Activated CD4-positive, CD25-positive, alpha-beta regulatory T cell treated with anti-CD3 and anti-CD28 coated beads, Interleukin-2, amount 50 U/mL, for 72 hours (primary cell): ENCODE results near the gene VNN1.

Experiments used
- DNase-seq: peaks from one replicate; pipeline ENCODE4 v3.0.0; 2021

Gene VNN1, protein sequence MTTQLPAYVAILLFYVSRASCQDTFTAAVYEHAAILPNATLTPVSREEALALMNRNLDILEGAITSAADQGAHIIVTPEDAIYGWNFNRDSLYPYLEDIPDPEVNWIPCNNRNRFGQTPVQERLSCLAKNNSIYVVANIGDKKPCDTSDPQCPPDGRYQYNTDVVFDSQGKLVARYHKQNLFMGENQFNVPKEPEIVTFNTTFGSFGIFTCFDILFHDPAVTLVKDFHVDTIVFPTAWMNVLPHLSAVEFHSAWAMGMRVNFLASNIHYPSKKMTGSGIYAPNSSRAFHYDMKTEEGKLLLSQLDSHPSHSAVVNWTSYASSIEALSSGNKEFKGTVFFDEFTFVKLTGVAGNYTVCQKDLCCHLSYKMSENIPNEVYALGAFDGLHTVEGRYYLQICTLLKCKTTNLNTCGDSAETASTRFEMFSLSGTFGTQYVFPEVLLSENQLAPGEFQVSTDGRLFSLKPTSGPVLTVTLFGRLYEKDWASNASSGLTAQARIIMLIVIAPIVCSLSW

GRCh38 chr6:132713352-132714134 lies at the start of gene VNN1:
Gene VNN1, minus strand, starts transcription at chr6:132714055. Its CDS starts 20 bp downstream, at chr6:132714035.
- no peak for DNase-seq

- DNase-seq: peak; percentile 34
These were observed 49.4 kb upstream of the VNN1 start for GRCh38 chr6:132763269-132763668.

- no peak for DNase-seq
These were observed 46.4 kb upstream of the VNN1 start for GRCh38 chr6:132760256-132760655.

- no peak for DNase-seq
These were observed 44.8 kb upstream of the VNN1 start for GRCh38 chr6:132758689-132759088.

GRCh38 chr6:132752255-132752654 lies 38.4 kb upstream of the VNN1 start:
- DNase-seq: no peak

- no peak for DNase-seq
These were observed 38.0 kb upstream of the VNN1 start for GRCh38 chr6:132751828-132752227.

GRCh38 chr6:132751306-132751705 lies 37.5 kb upstream of the VNN1 start:
- no peak for DNase-seq

DNA sequence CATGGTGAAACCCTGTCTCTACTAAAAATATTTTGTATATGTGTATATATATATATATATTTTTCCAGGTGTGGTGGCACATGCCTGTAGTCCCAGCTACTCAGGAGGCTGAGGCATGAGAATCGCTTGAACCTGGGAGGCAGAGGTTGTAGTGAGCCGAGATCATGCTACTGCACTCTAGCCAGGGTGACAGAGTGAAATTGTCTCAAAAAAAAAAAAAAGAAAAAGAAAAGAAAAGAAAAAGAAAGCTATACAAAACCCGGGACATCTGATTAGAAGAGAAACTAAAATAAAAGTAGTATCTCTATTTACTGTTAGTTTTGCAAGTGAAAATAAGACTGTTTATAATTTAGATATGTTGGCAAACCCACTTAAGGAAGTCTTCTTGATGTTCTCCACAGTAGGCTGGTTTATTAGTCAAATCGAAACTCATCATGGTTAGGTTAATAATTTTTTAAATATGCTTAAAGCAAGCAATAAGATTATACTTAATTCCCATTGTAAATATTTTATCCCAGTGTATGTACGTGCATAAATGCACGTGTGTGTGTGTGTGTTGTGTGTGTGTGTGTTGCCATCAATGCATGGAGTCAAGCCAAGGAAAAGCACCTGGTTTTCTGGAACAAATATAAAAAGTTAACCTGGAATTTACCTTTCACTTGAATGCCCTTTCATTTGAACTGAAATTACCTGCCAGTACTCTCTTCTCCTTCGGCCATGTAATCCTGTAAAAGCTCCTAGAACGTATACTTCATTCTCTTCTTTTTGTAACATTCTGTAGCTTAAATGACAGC lies 36.8 kb upstream of the VNN1 start:
- no peak for DNase-seq

- no peak for DNase-seq
These were observed 35.3 kb upstream of the VNN1 start for GRCh38 chr6:132749111-132749510.

- no peak for DNase-seq
These were observed 34.6 kb upstream of the VNN1 start for GRCh38 chr6:132748446-132748845.

GRCh38 chr6:132746048-132746447 lies 32.2 kb upstream of the VNN1 start:
- DNase-seq: no peak

- no peak for DNase-seq
These were observed 28.6 kb upstream of the VNN1 start for GRCh38 chr6:132742495-132742894.

DNA sequence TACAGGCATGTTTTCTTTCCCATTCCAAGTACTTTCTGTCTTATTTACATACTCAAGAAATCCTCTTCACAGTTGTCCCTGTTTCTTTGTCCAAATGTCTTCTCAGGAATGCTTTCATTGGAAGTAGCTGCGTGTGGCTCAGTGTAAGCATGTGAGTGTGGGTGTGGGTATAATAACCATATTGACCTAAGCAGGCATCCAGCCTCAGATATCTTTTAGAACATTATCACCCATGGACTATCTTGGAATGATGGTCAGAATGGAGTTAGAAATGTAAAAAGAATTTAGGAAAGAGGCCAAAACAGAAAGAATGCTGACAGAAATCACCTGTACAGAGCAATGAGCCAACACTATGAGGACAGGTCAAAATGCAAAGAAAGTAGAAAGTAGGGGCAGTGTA lies 27.4 kb upstream of the VNN1 start:
- no peak for DNase-seq

DNA sequence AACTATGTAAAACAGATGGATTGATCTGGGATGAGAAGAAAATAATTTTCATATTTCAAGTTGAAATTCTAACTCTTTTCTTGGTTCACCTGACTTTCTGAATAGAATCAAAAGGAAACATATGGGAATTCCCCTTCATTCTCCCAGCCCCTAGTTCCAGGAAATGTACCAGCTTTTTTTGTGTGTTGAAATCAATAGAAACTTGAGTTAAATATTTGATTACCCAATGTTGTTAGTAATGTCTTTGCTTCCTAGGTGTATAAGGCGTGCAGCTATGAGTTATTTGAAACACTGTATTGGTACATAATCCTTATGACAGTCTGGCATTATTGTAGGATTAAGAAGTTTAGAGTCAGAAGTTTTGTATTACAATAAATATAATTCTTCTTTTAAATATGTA lies 22.4 kb upstream of the VNN1 start:
- no peak for DNase-seq

DNA sequence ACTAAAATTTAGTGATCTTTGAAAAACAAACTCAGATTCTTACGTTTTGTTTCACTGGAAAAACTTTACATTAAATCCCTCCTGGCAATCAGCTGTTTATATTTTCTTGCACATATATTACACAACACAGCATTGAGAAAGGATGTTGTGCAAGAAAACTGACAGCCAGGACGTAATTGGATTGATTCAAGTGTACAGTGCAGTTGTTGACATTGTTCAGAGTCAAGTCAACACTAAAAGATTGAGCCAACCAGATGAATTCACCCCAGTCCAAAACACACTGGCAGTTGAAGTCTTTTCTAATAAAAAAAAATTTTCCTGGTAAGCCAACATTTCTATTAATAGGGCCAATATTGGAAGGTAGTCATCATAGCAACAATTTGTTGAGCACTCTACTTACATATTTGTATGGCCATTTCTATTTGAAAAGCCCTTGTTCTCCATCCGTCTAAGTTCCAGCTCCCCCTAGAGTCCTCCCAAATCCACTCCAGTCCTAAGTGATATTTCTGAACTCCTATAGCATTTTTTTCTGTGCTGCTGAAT lies 20.9 kb upstream of the VNN1 start:
- DNase-seq: no peak

GRCh38 chr6:132733814-132734213 lies 20.0 kb upstream of the VNN1 start:
- DNase-seq: no peak

GRCh38 chr6:132733283-132733682 lies 19.4 kb upstream of the VNN1 start:
- no peak for DNase-seq

DNA sequence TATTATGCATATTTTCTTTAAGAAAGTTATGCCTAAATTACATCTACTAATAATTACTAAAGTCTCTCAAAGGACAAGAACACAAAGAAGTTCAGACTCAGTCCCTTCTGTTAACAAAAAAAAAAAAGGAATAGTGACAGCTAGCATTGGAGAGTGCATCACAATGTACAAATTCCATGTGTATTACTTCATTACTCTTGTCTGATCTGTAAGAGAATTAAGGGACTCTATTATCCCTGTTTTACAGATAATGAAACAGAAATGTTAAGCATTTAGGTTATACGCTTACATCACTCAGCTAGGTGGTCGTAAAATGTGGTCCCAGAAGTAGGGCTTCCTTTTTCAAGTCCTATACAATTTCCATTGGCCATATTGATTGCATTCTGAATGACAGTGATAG lies 17.2 kb upstream of the VNN1 start:
- no peak for DNase-seq

DNA sequence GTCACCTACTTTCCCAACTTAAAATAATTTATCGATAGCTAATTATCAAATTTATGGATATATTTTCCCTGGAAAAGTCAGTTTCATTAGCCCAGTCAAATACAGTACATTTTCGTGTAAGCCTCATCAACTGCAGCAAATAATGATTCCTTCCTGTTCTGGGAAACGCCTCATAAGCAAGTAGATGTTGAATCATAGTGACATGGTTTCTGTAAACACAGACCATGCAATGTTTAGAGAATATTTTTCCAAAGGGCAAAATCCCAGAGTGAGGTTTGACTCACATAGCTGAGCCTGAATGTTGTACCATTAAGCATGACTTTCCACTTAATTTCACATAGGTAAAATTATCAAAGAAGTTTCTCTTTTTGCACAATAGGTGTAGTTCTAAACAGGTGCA lies 16.7 kb upstream of the VNN1 start:
- DNase-seq: no peak

- DNase-seq: no peak
These were observed 14.8 kb upstream of the VNN1 start for GRCh38 chr6:132728616-132729015.

- no peak for DNase-seq
These were observed 12.7 kb upstream of the VNN1 start for GRCh38 chr6:132726608-132726975.

DNA sequence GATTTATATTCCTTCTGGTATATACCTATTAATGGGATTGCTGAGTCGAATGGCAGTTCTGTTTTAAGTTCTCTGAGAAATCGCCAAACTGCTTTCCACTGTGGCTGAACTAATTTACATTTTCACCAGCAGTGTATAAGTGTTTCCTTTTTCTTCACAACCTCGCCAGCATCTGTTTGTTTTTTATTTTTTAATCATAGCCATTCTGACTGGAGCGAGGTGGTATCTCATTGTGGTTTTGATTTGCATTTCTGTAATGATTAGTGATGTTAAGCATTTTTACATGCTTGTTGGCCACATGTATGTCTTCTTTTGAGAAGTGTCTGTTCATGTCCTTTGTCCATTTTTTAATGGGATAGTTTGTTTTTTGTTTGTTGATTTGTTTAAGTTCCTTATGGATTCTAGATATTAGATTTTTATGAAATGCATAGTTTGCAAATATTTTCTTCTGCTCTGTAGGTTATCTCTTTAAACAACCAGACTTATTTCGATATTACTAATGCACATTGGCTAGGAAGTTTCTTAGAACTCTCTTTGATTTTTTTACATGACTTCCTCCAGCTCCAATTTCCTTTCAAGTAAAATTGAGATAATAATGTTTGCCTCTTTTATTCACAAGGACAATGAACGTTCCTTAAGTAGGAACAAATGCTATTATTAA lies 12.2 kb upstream of the VNN1 start:
- DNase-seq: no peak
